ENCODE measurements around the gene ORMDL1. TPM values are rescaled to one million over a fixed set of nuclear protein-coding genes. Genes with fewer than 3 reads are reported as not detected.
"Not testable (repeated sequence)": the region's sequence is repeated elsewhere in the genome, so short reads cannot be mapped to it uniquely, and the experiment has no call there.

ORMDL1 gene
- polyA plus RNA-seq, 4 donors = 78.2 to 114 (median 95.1) TPM

DNA sequence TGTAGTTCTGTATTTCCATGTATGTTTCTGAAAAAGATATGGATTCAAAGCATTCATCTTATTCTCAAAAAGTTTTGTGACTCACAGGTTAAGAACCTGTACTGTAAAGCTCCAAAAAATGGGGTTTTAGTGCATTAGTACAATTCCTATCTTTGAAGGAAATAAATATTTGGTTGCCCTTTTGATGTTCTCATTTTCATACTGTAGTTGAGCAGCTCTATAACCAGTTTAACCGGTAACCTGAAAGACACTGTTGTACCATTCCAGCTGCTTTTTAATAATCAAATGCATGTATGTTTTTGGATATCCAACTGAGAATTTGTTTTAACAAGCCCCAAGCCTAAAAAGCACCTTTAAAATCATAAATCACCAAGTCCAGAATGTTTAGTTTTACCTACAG is 11.9 kb downstream of the ORMDL1 start:
- DNase-seq (ENCODE audit: low read depth in 4 of 4, low spot score in 3 of 4) = no peak

DNA sequence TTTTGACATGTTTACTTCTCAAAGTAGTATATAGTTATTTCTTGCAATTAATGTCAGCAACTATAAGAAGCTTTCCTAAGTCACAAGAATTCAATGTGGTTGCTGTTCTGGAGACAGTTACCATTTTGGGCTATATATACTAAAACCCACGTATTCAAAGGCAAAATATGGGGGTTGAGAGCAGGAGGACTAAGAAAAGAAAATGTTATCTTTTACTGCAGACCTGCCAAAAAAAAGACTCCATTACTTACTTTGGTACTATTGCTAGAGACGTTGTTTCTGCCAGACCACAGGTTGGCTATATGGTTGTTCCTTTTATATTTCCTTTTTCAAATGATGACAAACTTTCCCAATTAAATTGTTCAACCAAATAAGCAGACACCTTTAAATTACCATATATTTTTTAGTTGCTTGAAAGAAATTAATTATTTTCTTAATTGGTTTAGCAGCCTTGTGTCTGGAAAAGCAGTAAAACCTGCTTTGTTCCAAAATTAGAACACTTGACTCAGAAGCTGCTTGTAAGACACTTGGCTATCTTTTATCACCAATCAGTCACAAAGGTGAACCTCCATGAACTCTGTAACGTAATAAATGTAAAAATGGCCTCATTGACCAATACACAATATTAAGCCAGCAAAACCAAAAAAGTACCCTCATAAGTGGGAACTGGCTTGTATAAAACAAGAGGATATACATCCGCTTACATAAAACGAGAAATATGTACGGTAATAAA is 13.4 kb downstream of the ORMDL1 start:
- DNase-seq (ENCODE audit: low read depth in 4 of 4, low spot score in 3 of 4) = no peak

DNA sequence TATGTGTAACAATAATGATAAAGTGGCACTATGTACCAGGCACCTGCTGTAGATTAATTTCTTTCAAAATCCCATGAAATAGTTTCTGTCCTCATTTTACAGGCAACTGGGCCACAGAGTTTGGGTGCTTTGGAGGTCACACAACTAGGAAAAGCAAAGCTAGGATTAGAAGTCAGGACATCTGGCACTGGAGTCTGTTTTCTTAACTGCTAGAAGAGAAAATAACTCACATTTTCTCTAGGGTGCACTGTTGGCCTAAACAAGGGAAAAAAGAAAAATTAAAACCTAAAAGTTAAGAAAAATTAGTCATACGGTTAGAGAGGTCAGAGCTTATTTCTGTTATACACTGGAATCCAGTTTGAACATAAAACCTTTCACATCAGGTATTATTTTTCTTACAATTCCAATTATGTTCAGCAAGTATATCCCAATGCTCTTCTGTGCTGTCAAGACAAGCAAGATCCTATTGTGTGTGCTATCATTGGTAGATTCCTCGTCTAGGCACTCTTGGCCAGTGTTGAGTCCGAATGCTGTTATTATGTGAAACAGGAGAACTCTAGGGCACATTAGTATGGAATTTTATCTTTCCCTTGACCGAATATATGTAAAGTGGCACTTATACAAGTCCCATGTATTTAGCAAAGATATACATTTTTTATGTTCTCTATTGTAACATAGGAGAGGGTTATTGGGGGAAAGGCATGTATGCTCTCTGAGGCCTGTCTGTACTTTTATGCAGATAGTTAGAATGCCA is 20.1 kb downstream of the ORMDL1 start:
- DNase-seq (ENCODE audit: low read depth in 4 of 4, low spot score in 3 of 4) = no peak

DNA sequence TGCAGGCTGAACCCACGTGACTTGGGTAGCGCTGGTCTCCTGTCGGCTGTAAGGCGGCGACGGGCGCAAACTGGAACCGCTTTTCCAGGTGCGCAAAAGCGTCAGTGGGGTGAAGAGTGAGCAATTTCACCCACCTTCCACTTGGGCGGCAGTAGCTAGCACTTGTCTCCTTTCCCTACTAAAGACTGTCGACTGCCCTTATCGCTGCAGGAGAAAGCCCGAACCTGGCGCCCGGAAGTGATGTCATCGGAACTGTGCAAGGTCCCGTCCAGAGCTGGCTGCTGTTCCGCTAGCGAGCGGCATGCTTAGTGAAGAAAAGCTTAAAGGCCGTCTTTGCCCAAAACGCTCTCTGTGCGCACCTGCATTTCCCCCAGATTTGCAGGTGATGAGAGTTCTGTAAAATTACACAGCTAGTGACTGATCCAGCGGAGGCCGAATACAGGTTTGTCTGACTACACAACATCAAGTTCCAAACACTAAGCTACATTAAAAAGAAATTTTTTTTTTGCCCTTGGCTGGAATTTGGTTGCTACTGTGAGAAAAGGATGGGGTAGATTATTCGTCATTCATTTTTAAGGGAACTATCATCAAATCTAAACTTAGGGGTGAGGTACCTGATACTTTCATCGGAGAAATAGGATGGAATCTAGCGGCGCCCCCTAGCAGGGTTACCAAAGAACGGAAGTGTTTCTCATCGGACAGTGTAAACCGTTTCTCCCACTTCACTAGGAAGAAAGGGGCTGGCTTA is 21.4 kb downstream of the ORMDL1 start, which contains the start of gene OSGEPL1:
Gene OSGEPL1, minus strand, starts transcription at position 242 of the 748 bp plus-strand sequence. CDS start 1,152 bp downstream, outside the sequence.
- peak; percentile 88 to 91 (median 90) for DNase-seq (ENCODE audit: low read depth in 4 of 4, low spot score in 3 of 4)

DNA sequence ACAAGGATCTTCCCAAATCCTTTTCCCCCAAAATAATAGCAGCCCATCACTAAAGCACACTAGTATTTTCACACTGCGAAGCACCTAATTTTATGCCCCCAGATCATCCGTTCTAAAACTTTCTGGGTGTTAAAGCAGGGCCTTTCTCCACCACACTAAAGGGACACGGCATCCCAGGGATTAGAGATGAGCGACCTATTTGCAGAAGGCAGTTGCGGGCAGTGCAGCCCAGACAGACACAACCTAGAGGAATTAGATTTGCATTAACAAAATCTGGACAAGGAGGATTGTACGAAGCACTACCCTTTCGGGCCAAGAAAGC is 21.9 kb downstream of the ORMDL1 start:
- DNase-seq (ENCODE audit: low read depth in 4 of 4, low spot score in 3 of 4) = peak in 1 of 4 donors; percentile 31

DNA sequence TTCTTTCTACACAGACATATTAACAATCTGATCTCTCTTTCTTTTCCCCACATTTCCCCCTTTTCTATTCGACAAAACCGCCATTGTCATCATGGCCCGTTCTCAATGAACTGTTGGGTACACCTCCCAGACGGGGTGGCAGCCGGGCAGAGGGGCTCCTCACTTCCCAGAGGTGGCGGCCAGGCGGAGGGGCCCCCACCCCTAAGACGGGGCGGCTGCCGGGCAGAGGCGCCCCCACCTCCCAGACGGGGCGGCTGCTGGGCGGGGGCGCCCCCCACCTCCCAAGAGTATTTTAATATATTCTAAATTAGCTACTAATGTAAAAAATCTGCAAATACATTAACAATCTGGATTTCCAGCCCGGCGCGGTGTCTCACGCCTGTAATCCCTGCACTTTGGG is 24.0 kb downstream of the ORMDL1 start:
- DNase-seq (ENCODE audit: low read depth in 4 of 4, low spot score in 3 of 4) = not testable (repeated sequence)

DNA sequence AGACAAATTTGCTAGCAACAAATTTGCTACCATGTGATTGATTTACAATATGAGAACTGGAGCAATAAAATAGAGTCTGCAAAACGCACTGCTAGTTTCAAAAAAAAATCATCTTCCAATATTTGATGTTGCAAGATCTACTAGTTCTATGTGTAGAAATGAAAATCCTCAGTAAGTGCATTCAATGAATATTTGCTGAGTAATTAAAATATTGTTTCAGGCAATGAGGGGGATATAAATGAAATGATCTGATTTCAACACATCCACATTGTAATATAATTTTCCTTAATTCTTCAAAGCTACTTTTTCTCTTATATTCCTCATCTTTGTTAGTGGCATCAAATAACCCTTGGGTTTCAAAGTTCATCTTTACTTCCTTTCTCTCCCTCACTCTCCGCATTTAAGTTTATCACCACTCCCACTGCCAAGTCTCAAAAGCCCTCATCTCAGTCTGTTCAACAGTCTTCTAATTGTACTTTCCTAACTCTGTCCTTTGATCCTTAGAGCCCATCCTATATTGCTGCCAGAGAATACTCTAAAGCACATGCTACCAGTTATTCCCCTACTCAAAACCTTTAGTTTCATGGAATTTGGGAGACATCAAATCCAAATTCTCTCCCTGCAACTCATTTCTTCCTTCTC is 27.7 kb downstream of the ORMDL1 start:
- DNase-seq (ENCODE audit: low read depth in 4 of 4, low spot score in 3 of 4) = no peak

DNA sequence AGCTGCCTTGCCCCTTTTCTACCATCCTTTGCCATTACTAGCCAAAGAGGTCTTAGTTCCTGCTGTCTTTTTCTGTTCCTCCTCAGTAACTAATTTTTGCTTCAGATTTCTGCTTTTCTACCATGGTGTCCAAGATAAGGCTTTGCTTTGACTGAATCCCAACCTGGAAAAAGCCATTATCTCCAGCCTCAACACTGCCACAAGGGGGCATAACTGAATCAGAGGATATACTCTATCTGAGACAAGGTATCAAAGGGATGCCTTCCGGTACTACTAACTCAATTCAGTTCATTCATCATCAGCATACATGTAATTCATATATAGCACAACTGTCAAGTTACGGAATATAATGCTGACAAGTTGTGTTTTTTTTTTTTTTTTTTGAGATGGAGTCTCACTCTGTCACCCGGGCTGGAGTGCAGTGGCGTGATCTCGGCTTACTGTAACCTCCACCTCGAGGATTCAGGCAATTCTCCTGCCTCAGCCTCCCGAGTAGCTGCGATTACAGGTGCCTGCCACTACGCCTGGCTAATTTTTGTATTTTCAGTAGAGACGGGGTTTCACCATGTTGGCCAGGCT is 33.0 kb downstream of the ORMDL1 start:
- no peak for DNase-seq (ENCODE audit: low read depth in 4 of 4, low spot score in 3 of 4)

DNA sequence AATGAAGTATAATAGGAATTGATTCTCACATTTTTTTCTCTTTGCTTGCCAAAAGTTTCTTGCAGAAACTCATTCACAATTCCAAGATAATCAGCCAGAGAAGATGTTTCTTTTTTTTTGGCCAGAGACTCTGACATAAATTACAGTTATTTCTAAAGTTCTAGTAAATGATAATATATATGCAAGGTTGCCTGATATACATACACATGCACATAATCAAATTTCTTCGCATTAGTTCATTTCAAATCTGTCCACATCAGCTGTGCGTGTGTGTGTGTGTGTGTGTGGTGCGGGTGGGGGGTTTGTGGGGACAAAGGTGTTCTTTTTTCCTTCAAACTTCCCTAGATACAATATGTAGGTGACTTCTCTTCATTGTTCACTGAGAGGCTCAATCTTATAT is 54.7 kb downstream of the ORMDL1 start:
- no peak for DNase-seq (ENCODE audit: low read depth in 4 of 4, low spot score in 3 of 4)

DNA sequence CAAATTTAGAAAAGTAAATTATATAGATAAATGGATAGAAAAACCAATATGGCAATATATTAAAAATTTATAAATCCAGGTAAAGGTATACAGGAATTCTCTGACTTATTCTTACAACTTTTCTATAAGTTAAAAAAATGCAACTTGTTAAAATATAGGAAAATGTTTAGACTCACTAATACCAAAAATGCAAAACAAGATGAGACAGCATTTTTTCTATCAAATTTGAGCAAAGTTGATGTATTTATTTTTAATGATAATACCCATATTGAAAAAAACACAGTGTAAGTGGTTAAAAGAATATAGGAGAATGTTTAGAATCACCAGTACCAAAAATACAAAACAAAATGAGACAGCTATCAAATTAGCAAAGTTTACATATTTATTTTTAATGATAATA is 57.3 kb downstream of the ORMDL1 start:
- no peak for DNase-seq (ENCODE audit: low read depth in 4 of 4, low spot score in 3 of 4)

DNA sequence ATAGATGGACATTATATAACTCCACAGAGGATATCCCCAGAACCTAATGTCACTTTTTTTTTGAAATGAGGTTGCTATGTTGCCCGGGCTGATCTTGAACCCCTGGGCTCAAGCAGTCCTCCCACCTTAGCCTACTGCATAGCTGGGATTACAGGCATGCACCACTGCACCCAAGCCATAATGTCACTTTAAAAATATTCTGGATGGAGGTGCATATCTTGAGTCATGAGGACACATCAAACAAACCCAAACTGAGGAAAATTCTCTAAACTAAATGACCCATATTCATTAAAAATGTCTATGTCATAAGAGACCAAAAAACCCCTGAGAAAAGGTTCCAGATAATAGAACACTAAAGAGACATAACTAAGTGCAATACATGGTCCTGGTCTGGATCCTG is 57.9 kb downstream of the ORMDL1 start:
- DNase-seq (ENCODE audit: low read depth in 4 of 4, low spot score in 3 of 4) = no peak

DNA sequence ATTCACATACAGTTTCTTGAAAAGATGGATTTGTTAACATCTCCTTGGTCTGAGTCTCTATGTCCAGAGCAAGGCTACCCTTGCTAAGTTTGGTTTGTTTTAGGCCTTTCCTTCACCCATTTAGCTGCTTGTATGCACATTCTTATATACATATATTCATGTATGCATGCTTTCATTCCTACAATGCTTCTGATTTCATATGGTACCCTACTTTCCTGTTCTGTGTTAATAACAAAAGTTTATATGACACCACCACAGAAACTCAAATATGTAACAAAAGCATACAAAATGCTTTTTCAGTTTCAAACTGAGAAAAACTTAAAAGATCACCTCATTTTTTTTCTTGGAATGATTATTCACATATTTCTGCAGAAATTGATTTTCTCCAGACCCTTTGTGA is 60.9 kb downstream of the ORMDL1 start:
- DNase-seq (ENCODE audit: low read depth in 4 of 4, low spot score in 3 of 4) = no peak

Other genes starting within 250 kb of the ORMDL1 start
- 100 to 1,000 TPM; 103 to 145 (median 121) TPM for gene SLC40A1, start 203.6 kb downstream of the ORMDL1 start, polyA plus RNA-seq (ENCODE audit: insufficient read length in 4 of 4)
- 10 to 100 TPM; 52.2 to 72.0 (median 60.1) TPM for gene ASNSD1, start 122.9 kb downstream of the ORMDL1 start, polyA plus RNA-seq (ENCODE audit: insufficient read length in 4 of 4)
- gene ANKAR, start 109.7 kb downstream of the ORMDL1 start, polyA plus RNA-seq (ENCODE audit: insufficient read length in 4 of 4) = 10 to 100 TPM in 2 of 4 donors, 1 to 10 TPM in 2; 8.8 to 11.4 (median 10.0) TPM
- 10 to 100 TPM; 18.2 to 24.8 (median 18.6) TPM for gene OSGEPL1, start 21.5 kb downstream of the ORMDL1 start, polyA plus RNA-seq (ENCODE audit: insufficient read length in 4 of 4)
- gene PMS1, start 111 bp upstream of the ORMDL1 start, polyA plus RNA-seq (ENCODE audit: insufficient read length in 4 of 4) = 10 to 100 TPM; 34.1 to 45.9 (median 43.5) TPM

Data from left renal pelvis (tissue), 4 donors.